ENCODE results near the gene HNRNPA0. TPM values are rescaled to one million over a fixed set of nuclear protein-coding genes. Genes with fewer than 3 reads are reported as not detected.

HNRNPA0 gene
- total and polyA plus RNA-seq, 9 of the 15 experiments (the other 6 are each of a cell fraction or from before 2014, with no cell fraction given): 5.0 to 33.3 (median 10.7) TPM

DNA sequence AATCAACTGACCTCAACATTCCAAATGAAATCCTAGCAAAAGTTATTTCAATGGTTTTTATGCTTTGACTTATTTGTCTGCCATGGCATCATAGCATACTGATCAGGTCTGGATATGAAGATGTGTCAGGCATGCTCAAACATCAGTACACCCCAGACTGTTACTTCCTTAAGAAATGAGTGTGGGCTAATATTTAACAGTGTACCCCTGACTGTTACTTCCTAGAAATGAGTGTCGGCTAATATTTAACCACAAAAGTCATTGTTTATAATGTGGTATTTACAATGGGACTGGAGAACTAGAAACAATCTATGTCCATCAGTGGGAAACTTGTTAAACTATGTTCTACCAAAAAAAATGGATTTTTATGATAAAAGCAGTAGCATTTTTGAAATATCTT is 38.1 kb upstream of the HNRNPA0 start (continued):
- TF ChIP-seq, protein P1, sequence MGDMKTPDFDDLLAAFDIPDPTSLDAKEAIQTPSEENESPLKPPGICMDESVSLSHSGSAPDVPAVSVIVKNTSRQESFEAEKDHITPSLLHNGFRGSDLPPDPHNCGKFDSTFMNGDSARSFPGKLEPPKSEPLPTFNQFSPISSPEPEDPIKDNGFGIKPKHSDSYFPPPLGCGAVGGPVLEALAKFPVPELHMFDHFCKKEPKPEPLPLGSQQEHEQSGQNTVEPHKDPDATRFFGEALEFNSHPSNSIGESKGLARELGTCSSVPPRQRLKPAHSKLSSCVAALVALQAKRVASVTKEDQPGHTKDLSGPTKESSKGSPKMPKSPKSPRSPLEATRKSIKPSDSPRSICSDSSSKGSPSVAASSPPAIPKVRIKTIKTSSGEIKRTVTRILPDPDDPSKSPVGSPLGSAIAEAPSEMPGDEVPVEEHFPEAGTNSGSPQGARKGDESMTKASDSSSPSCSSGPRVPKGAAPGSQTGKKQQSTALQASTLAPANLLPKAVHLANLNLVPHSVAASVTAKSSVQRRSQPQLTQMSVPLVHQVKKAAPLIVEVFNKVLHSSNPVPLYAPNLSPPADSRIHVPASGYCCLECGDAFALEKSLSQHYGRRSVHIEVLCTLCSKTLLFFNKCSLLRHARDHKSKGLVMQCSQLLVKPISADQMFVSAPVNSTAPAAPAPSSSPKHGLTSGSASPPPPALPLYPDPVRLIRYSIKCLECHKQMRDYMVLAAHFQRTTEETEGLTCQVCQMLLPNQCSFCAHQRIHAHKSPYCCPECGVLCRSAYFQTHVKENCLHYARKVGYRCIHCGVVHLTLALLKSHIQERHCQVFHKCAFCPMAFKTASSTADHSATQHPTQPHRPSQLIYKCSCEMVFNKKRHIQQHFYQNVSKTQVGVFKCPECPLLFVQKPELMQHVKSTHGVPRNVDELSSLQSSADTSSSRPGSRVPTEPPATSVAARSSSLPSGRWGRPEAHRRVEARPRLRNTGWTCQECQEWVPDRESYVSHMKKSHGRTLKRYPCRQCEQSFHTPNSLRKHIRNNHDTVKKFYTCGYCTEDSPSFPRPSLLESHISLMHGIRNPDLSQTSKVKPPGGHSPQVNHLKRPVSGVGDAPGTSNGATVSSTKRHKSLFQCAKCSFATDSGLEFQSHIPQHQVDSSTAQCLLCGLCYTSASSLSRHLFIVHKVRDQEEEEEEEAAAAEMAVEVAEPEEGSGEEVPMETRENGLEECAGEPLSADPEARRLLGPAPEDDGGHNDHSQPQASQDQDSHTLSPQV (IDR thresholded peaks at IDR 0.05): no peak
- TF ChIP-seq TCFL5 (CRISPR knock-in tag; conservative IDR thresholded peaks at IDR 0.05): no peak
- TF ChIP-seq MTF1 (CRISPR knock-in tag; IDR thresholded peaks at IDR 0.05; ENCODE audit: borderline replicate concordance): no peak

DNA sequence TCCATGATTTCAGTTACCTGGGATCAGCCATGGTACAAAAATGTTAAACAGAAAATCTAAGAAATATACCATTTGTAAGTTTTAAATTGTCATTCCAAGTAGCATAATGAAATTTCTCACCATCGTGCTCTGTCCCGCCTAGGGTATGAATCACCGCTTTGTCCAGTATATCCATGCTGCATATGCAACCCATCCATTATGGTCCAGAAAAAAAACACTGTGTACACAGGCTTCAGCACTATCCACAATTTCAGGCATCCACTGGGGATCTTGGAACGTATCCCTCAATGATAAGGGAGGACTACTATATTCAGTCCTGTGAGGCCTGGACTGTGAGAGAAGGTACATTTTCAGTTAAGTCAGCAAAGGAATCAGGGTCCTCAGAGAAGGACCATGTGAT is 37.6 kb upstream of the HNRNPA0 start:
- H3K4me2 ChIP-seq (ENCODE audit: insufficient read depth, low read length): no peak overlapping the region
- no peaks in the 10 kb centered on the region for H3K36me3 ChIP-seq (ENCODE audit: control insufficient read depth, insufficient read depth, low read length)
- no peaks in the 10 kb centered on the region for H3K4me1 ChIP-seq (replicated peaks in 1 of 2; ENCODE audit: control insufficient read depth in 2 of 2, insufficient read depth in 2 of 2, low read length in 2 of 2)
- 2% methylated on average over 4 of the region's 4 CpGs for WGBS (ENCODE audit: insufficient coverage, low coverage, missing lambda C conversion rate)
- ChIA-PET CTCF (ENCODE audit: low intra/inter-chr PET ratio) (no interaction called here), POLR2A (no interaction called here)
- H3K4me3 ChIP-seq: no peak overlapping the region
- no peak for TF ChIP-seq GABPB2 (CRISPR knock-in tag; conservative IDR thresholded peaks at IDR 0.05)
- TF ChIP-seq MXI1 (IDR thresholded peaks at IDR 0.05; ENCODE audit: low read depth, low read length): no peak
- no peak for TF ChIP-seq EP400 (IDR thresholded peaks at IDR 0.05)
- TF ChIP-seq ZNF175 (CRISPR knock-in tag; IDR thresholded peaks at IDR 0.05; ENCODE audit: low read depth): no peak
- no peak for TF ChIP-seq NONO (IDR thresholded peaks at IDR 0.05; ENCODE audit: low read depth in 2 of 2, low read length in 1 of 2)
- TF ChIP-seq CBX8 (IDR thresholded peaks at IDR 0.05; ENCODE audit: borderline replicate concordance, extremely low read depth, low read depth, low read length, poor library complexity, severe bottlenecking): no peak
- TF ChIP-seq ZSCAN32 (CRISPR knock-in tag; IDR thresholded peaks at IDR 0.05): no peak
- in situ Hi-C loops (cut with MboI): no loop called here
- H4K20me1 ChIP-seq (replicated peaks; ENCODE audit: control insufficient read depth, insufficient read depth, low read length): no peaks in the 10 kb centered on the region
- H3K9me3 ChIP-seq (replicated peaks; ENCODE audit: control insufficient read depth, insufficient read depth, low read depth, low read length): no peaks in the 10 kb centered on the region
- no peak for ATAC-seq
- no peaks in the 10 kb centered on the region; a peak in 1 of 5 replicates for H3K27me3 ChIP-seq (ENCODE audit: control insufficient read depth in 2 of 2, insufficient read depth in 2 of 2, low read length in 2 of 2)
- FAIRE-seq: peak; percentile 6
- no peaks in the 10 kb centered on the region for H3K9me1 ChIP-seq (ENCODE audit: control insufficient read depth, insufficient read depth, low read length)
- no peak overlapping the region for H2AFZ ChIP-seq (ENCODE audit: low read depth, low read length)
- H3K27ac ChIP-seq (ENCODE audit: extremely low read depth, low read depth, low read length): no peak overlapping the region
- intact Hi-C loops (cut with micrococcal nuclease): no loop called here
- no peak overlapping the region for H3K9ac ChIP-seq (ENCODE audit: insufficient read depth in 1 of 2, low read depth in 2 of 2, low read length in 2 of 2)
- H3K79me2 ChIP-seq (ENCODE audit: control insufficient read depth, insufficient read depth, low read length): no peaks in the 10 kb centered on the region
- DNase-seq (ENCODE audit: extremely low read depth in 1 of 4, low spot score in 3 of 4): no peak
- no TSS peak for BruUV-seq (replicated peaks)

Measured in K562 (cell line).